ENCODE results near the gene TMEM255A. TPM values are rescaled to one million over a fixed set of nuclear protein-coding genes. Genes with fewer than 3 reads are reported as not detected.

TMEM255A gene
- total and polyA plus RNA-seq, 4 experiments from 2014 or later = 0.27 to 1.1 (median 0.78) TPM

Other genes starting within 250 kb of the TMEM255A start
- not detected for gene RHOXF2B, start 233.8 kb downstream of the TMEM255A start, total RNA-seq
- under 1 TPM in 1 of 2 donors, not detected in 1; 0.08 TPM for gene RHOXF2B, start 233.8 kb downstream of the TMEM255A start, polyA plus RNA-seq
- gene RHOXF1, start 195.5 kb downstream of the TMEM255A start, total RNA-seq = 1 to 10 TPM; 1.7 to 2.1 TPM
- gene RHOXF1, start 195.5 kb downstream of the TMEM255A start, polyA plus RNA-seq = under 1 TPM in 1 of 2 donors, not detected in 1; 0.30 TPM
- gene RHOXF2, start 152.8 kb downstream of the TMEM255A start, total RNA-seq = not detected
- gene RHOXF2, start 152.8 kb downstream of the TMEM255A start, polyA plus RNA-seq = under 1 TPM in 1 of 2 donors, not detected in 1; 0.16 TPM
- 10 to 100 TPM; 33.5 to 34.6 TPM for gene ZBTB33, start 60.6 kb downstream of the TMEM255A start, total RNA-seq
- gene ZBTB33, start 60.6 kb downstream of the TMEM255A start, polyA plus RNA-seq = 10 to 100 TPM in 1 of 2 donors, 1 to 10 TPM in 1; 9.5 to 19.7 TPM
- not detected for gene ATP1B4, start 50.6 kb upstream of the TMEM255A start, total RNA-seq
- not detected for gene ATP1B4, start 50.6 kb upstream of the TMEM255A start, polyA plus RNA-seq
- 10 to 100 TPM; 44.2 to 45.8 TPM for gene LAMP2, start 157.8 kb upstream of the TMEM255A start, total RNA-seq
- 100 to 1,000 TPM in 1 of 2 donors, 10 to 100 TPM in 1; 83.0 to 155 TPM for gene LAMP2, start 157.8 kb upstream of the TMEM255A start, polyA plus RNA-seq
- 10 to 100 TPM; 54.0 to 61.0 TPM for gene CUL4B, start 249.5 kb upstream of the TMEM255A start, total RNA-seq
- 10 to 100 TPM; 24.3 to 25.8 TPM for gene CUL4B, start 249.5 kb upstream of the TMEM255A start, polyA plus RNA-seq

All from CD4-positive, alpha-beta memory T cell (primary cell).